Midbrain (tissue), 1 donor: ENCODE measurements around the gene PTTG1IP2.
A peak's percentile ranks its signal among the peaks of the same experiment; 100 is the strongest.
"Not testable (repeated sequence)": the region's sequence is repeated elsewhere in the genome, so short reads cannot be mapped to it uniquely, and the experiment has no call there.

ENCODE experiments used
- DNase-seq: peaks from one replicate; lab custom pipeline; 2025; lab: John Stamatoyannopoulos, UW

Gene PTTG1IP2

GRCh38 chr7:90469554-90469953, at the start of gene PTTG1IP2:
TSS of gene PTTG1IP2 (plus strand) at chr7:90469639. CDS start at chr7:90469787, 148 bp downstream.
- DNase-seq: no peak

DNA sequence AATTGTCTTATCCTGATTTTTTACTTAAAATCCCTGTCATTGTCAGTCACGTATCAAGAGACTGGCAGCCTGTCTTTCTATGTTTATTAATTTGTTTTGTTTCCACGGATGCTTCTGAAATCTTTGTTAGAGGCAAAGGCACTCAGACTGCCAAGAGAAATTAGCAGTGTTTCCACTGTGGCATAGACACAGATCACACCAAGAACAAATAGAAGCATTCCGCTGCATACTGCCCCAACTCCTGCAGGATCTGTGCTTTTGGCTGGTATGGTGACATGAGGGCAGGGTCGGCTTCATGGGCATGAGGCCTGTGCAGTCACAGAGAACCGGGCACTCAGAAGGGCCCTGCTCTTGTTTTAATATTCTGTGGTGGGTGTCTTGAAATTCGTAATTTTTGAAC, 47.8 kb upstream of the PTTG1IP2 start:
- DNase-seq: no peak

GRCh38 chr7:90424720-90425119, 44.7 kb upstream of the PTTG1IP2 start:
- DNase-seq: no peak

- DNase-seq: no peak
These were observed 44.1 kb upstream of the PTTG1IP2 start for GRCh38 chr7:90425376-90425775.

DNA sequence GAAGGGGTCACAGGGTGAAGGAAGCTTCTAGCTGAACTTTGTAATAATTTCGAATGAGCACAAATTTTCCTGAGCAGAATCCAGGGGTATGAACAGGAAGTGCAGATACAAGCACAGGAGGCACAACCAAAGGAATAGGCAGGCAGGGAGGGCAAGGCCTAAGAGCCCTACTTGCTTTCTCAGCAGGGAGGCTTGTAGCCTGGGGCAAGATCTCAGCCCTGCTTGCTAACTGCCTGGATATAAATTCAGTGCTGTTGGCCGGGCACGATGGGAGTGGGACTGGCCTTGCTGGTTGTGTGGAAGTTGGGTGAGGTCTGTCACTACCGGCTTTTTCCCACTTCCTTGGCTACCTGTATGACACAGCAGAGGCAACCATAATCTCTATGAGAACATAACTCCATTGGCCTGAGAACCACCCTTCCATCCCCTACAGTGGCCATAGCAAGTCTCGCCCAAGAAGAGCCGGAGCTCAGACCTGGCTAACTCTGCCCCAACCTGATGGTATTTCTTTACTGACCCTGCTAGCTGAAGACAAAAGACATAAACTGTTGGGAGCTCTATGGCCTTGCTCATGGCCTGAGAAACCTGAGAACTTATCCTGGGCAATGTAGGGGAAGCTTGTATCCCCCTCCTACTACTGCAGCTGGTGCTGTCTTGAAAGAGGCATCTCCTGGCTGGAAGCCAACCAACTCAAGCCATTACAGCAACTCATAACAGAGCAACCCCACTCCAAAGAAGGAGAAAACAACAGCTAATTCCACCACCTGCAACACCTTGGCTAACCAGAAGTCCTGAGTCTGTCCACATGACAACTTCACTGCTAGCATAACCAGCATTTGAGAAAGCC, 38.6 kb upstream of the PTTG1IP2 start:
- no peak for DNase-seq

DNA sequence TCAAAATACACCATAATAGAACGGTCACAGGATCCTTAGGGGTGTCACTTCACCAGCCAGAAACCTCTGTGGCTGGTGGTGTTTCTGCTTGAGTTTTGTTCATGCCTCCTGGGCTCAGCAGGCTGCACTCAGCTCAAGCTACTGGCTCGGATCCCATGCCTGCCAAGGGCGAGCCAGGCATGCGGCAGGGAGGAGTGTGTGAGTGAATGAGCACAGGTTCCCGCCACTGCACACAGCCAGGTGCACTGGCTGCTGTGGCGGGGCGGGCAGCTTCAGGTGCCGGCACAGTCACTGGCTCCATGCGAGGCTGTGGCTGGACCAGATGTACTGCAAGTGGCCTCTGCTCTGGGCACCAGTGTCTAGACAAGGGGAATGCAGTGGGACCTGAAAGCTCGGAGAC, 36.7 kb upstream of the PTTG1IP2 start:
- no peak for DNase-seq

- DNase-seq: no peak
These were observed 36.2 kb upstream of the PTTG1IP2 start for GRCh38 chr7:90433221-90433620.

GRCh38 chr7:90445633-90446032, 23.8 kb upstream of the PTTG1IP2 start:
- no peak for DNase-seq

DNA sequence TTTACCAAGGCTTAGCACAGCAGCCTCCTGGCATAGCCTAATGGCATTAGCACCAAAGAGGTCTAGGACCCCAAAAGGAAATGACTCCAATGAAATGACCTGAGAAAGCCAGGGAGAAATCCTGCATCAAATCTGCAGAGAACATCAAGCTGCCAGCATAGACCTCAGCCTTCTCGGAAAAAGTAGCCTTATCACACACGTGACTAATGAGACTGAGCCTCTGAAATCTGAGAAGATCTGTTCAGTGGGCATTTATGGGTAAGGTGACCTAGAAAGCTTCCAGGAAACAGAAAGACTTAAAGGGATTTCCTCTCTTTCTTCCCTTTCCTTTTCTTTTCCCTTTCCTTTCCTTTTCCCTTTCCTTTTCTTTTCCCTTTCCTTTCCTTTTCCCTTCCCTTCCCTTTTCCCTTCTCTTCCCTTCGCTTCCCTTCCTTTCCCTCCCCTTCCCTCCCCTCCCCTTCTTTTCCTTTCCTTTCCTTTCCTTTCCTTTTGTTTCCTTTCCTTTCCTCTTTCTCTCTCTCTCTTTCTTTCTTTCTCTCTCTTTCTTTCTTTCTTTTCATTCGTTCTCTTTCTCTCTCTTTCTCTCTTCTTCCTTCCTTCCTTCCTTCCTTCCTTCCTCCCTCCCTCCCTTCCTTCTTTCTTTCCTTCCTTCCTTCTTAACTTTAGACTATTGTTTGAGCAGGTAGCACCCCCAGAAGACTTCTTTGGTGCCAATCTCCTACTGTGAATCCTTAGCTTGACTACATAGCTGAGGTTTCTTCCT, 23.1 kb upstream of the PTTG1IP2 start:
- no peak for DNase-seq

DNA sequence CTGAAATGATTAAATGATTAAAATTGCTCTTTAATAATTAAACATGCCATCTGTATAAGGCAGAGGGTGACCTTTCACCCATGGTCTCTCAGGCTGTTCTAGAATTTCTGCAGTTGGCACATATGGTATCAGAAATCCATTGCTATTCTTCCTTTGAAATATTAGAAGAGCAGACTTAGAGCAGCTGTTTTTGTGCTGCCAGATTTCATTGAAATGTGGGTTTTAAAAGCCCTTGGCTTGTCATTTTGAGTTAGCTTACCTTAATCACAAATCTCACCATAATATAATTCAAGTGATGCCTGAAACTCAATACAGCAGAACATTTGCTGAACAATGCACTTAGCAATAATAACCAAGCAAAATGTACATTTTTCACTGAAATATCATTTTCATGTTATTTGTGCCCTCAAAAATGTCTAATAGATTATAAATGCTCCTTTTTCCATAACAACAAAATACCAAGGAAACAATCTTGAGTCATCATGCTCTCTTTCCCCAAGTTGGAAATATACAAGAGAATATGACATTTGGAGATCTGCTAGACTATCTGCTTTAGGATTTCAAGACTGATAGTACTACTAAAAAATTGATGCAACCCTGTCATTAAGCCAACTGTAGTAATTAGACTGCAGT, 16.1 kb upstream of the PTTG1IP2 start:
- no peak for DNase-seq

DNA sequence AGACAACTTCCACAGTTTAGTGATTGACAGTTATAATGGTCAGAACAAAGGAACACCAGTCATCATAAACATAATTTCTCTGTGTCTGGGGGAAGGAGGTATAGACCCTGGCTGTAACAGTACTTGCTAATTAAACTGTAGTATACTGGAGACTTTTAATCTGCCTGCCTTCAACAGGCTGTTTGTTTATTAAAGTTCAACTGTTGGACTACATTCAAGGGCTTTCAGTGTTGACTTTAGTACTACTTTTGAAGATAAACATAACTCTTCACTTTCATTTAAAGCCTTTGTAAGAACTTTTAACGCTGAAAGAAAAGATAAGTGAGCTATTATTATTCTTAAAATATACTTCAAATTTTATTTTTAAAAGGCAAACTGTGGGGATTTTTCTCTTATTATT, 15.5 kb upstream of the PTTG1IP2 start:
- no peak for DNase-seq

- peak; percentile 46 for DNase-seq
These were observed 14.0 kb upstream of the PTTG1IP2 start for GRCh38 chr7:90455163-90456030.

DNA sequence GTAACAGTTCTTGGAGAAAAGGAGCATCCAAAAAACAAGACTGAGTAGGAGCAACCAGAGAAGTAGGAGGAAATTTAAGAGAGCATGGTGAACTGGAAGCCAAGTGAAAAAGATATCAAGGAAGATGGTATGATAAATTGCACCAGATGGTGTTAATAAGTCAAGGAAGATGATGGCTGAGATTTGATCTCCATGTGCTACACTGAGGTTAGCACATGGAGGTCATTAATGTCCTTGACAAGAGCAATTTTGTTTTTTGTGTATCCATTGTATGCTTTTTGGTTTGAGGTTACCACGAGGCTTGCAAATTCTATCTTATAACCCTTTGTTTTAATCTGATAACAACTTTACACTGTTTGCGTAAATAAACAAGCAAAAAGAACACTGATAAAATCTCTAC, 11.3 kb upstream of the PTTG1IP2 start:
- DNase-seq: no peak

DNA sequence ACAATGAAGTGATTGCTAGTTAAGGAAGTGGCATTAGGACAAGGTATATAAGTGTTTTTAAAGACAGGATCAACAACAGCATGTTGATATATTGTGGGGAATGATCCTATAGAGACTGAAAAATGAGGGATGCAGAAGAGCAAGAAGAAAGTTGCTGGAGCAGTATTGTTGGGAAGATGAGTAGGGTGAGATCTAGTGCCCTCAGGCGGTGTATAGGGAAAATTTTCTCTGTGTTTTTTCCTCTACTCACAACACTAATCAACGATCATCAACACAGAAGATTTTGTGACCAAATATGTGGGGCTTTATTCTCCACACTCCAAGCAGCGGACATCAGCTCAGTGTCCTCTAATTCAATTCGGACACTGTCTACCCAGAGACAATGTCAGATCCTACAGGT, 9.6 kb upstream of the PTTG1IP2 start:
- DNase-seq: no peak

DNA sequence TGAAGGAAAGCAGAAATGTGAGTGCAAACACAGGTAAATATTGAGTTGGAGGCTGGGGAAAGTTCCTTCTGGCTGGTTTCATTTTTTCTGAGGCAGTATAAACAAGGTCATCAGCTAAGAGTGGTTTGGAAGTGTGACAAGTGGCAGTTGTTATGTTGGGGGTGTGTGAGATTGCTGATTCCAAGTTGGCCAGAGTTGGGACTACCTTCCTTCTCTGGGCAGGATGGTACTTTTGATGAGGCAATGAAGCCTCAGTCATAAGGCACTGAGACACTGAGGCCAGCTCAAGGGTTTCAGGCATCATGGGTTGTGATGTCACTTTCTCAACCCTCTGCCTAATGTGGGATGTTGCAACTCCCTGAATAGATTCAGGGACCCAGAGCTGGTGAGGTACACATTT, 8.2 kb upstream of the PTTG1IP2 start:
- DNase-seq: no peak

GRCh38 chr7:90463151-90463628, 6.2 kb upstream of the PTTG1IP2 start:
- DNase-seq: not testable (repeated sequence)

DNA sequence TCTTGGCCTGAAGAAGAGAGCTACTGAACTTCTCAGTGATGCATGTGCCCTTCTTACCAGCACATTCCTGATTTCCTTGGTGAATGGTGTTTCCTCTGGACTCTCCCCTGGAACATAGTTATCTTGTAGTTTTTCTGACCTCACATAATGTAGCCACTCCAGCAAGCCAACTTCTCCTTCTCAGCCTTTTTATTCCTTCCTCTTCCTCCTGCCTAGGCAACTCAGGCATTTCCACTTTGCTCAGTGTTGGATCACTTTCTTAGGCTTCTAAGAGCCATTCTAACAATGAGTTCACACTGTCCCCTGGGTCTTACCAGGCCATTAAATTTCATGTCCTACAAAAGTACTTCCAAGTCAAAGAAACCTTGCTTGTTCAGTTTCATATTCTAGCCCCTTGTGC, 3.6 kb upstream of the PTTG1IP2 start:
- no peak for DNase-seq

- no peak for DNase-seq
These were observed 3.5 kb downstream of the PTTG1IP2 start for GRCh38 chr7:90472805-90473540.

GRCh38 chr7:90473814-90474213, 4.4 kb downstream of the PTTG1IP2 start:
- no peak for DNase-seq

DNA sequence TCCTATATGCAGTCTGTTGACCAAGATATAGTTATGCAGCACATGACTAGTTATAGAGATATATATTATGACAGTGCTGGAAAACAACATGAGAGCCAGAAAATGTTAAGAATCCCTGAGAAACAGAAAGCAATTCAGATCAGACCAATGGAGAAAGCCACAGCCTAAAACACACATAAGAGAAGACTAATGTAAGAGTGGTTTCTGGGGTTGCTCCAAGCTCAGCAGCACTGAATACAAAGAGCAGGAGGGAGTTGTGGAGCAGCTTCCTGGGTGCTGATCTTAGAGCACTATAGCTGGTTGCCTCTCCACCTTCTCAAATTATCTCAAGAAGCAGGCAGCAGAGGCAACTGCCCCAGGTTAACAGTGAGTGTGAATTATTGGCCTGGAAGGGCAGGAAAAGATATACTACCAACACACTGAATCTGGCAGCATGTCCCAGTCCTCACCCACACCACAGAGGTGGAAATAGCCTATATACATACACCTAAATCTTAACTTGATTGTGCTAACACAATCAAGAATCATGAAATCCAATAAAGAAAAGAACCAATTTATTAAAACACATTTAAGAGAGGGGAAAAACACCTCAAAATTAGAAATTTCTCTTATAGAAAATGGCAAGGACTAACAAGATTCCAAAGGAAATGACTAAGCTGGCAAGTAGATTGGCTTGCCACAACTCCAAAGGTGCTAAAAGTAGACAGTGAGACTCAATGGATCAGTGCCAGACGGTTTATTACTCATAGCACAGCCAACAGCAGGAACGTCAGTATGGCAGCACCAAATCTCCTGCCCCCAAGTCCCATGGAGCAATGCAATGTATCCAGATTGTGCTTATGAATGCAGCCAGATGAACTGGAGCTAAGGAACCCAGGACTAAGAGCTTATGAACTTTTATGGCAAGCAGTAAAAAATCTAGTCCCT, 5.1 kb downstream of the PTTG1IP2 start:
- no peak for DNase-seq
